Measurements from ENCODE around the gene C18orf63. TPM values are rescaled to one million over a fixed set of nuclear protein-coding genes. Genes with fewer than 3 reads are reported as not detected.

Gene C18orf63
- total and polyA plus RNA-seq, 4 donors, result not detected

DNA sequence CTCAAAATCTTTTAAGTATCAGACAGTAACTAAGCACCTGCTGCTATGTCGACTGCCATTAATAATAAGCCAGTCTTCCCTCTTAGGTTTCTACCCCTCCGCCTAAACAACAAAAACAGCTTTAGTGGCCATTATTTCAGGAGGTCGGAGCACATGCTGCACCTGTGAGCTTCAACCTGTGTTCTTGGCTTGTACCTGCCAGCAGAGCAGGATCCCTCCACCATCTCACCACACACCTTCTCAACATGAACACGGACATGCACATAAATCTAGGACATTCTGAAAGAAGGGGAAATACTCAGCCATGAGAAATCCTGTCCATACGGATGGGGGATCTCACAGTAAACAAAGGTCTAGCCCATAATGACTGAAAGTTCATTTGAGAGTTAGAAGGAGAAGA lies 27.6 kb upstream of the C18orf63 start:
- Histone ChIP-seq H3K9me3 (ENCODE audit: control insufficient read depth in 4 of 4, low read length in 3 of 4) (no peaks in the 10 kb centered on the region), H3K36me3 (ENCODE audit: control insufficient read depth in 4 of 4, insufficient read depth in 3 of 4, low read depth in 1 of 4, low read length in 3 of 4) (peaks cover 0 to 12% (median 2%) of the 10 kb centered on the region in 4 donors), H3K27me3 (ENCODE audit: control insufficient read depth in 4 of 4, insufficient read depth in 4 of 4, low read length in 3 of 4) (no peaks in the 10 kb centered on the region), H3K27ac (ENCODE audit: low read depth in 1 of 2, low read length in 2 of 2) (peak overlapping the region; percentile 82 to 83), H3K4me3 (ENCODE audit: low read depth in 1 of 3, low read length in 3 of 3) (peak overlapping the region; percentile 84 to 98 (median 86)), H3K9ac (ENCODE audit: low read depth in 1 of 2, low read length in 2 of 2) (peak overlapping the region; percentile 82 to 89), H3K4me1 (ENCODE audit: control insufficient read depth in 4 of 4, insufficient read depth in 4 of 4, low read length in 3 of 4) (peaks cover 4 to 60% (median 34%) of the 10 kb centered on the region in 4 donors)
- 38% methylated on average over 5 of the region's 5 CpGs for WGBS
- TF ChIP-seq HNF4G (IDR thresholded peaks at IDR 0.05), result no peak
- TF ChIP-seq TAF1 (conservative IDR thresholded peaks at IDR 0.05), result no peak
- TF ChIP-seq SP1 (IDR thresholded peaks at IDR 0.05), result no peak
- TF ChIP-seq, protein P1, sequence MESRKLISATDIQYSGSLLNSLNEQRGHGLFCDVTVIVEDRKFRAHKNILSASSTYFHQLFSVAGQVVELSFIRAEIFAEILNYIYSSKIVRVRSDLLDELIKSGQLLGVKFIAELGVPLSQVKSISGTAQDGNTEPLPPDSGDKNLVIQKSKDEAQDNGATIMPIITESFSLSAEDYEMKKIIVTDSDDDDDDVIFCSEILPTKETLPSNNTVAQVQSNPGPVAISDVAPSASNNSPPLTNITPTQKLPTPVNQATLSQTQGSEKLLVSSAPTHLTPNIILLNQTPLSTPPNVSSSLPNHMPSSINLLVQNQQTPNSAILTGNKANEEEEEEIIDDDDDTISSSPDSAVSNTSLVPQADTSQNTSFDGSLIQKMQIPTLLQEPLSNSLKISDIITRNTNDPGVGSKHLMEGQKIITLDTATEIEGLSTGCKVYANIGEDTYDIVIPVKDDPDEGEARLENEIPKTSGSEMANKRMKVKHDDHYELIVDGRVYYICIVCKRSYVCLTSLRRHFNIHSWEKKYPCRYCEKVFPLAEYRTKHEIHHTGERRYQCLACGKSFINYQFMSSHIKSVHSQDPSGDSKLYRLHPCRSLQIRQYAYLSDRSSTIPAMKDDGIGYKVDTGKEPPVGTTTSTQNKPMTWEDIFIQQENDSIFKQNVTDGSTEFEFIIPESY (IDR thresholded peaks at IDR 0.05), result no peak
- TF ChIP-seq RXRA (IDR thresholded peaks at IDR 0.05), result no peak
- TF ChIP-seq, protein P2, sequence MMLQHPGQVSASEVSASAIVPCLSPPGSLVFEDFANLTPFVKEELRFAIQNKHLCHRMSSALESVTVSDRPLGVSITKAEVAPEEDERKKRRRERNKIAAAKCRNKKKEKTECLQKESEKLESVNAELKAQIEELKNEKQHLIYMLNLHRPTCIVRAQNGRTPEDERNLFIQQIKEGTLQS (IDR thresholded peaks at IDR 0.05), result no peak
- no peak for TF ChIP-seq JUND (IDR thresholded peaks at IDR 0.05)
- peak; percentile 54 for TF ChIP-seq YY1 (IDR thresholded peaks at IDR 0.05)
- TF ChIP-seq, protein P3, sequence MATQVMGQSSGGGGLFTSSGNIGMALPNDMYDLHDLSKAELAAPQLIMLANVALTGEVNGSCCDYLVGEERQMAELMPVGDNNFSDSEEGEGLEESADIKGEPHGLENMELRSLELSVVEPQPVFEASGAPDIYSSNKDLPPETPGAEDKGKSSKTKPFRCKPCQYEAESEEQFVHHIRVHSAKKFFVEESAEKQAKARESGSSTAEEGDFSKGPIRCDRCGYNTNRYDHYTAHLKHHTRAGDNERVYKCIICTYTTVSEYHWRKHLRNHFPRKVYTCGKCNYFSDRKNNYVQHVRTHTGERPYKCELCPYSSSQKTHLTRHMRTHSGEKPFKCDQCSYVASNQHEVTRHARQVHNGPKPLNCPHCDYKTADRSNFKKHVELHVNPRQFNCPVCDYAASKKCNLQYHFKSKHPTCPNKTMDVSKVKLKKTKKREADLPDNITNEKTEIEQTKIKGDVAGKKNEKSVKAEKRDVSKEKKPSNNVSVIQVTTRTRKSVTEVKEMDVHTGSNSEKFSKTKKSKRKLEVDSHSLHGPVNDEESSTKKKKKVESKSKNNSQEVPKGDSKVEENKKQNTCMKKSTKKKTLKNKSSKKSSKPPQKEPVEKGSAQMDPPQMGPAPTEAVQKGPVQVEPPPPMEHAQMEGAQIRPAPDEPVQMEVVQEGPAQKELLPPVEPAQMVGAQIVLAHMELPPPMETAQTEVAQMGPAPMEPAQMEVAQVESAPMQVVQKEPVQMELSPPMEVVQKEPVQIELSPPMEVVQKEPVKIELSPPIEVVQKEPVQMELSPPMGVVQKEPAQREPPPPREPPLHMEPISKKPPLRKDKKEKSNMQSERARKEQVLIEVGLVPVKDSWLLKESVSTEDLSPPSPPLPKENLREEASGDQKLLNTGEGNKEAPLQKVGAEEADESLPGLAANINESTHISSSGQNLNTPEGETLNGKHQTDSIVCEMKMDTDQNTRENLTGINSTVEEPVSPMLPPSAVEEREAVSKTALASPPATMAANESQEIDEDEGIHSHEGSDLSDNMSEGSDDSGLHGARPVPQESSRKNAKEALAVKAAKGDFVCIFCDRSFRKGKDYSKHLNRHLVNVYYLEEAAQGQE (IDR thresholded peaks at IDR 0.05), result no peak
- TF ChIP-seq FOXA1 (IDR thresholded peaks at IDR 0.05), result no peak
- TF ChIP-seq, protein P4, sequence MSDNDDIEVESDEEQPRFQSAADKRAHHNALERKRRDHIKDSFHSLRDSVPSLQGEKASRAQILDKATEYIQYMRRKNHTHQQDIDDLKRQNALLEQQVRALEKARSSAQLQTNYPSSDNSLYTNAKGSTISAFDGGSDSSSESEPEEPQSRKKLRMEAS (IDR thresholded peaks at IDR 0.05), result peak; percentile 31
- TF ChIP-seq, protein P5, sequence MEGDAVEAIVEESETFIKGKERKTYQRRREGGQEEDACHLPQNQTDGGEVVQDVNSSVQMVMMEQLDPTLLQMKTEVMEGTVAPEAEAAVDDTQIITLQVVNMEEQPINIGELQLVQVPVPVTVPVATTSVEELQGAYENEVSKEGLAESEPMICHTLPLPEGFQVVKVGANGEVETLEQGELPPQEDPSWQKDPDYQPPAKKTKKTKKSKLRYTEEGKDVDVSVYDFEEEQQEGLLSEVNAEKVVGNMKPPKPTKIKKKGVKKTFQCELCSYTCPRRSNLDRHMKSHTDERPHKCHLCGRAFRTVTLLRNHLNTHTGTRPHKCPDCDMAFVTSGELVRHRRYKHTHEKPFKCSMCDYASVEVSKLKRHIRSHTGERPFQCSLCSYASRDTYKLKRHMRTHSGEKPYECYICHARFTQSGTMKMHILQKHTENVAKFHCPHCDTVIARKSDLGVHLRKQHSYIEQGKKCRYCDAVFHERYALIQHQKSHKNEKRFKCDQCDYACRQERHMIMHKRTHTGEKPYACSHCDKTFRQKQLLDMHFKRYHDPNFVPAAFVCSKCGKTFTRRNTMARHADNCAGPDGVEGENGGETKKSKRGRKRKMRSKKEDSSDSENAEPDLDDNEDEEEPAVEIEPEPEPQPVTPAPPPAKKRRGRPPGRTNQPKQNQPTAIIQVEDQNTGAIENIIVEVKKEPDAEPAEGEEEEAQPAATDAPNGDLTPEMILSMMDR (IDR thresholded peaks at IDR 0.05; ENCODE audit: low read depth, low read length, missing input control), result no peak
- TF ChIP-seq GABPA (IDR thresholded peaks at IDR 0.05 in 1 of 2, conservative IDR thresholded peaks at IDR 0.05 in 1 of 2), result no peak
- TF ChIP-seq RAD21 (IDR thresholded peaks at IDR 0.05), result no peak
- no peak for TF ChIP-seq NR2F2 (IDR thresholded peaks at IDR 0.05)
- no peak for TF ChIP-seq FOXA2 (IDR thresholded peaks at IDR 0.05)
- DNase-seq (ENCODE audit: low spot score), result no peak

DNA sequence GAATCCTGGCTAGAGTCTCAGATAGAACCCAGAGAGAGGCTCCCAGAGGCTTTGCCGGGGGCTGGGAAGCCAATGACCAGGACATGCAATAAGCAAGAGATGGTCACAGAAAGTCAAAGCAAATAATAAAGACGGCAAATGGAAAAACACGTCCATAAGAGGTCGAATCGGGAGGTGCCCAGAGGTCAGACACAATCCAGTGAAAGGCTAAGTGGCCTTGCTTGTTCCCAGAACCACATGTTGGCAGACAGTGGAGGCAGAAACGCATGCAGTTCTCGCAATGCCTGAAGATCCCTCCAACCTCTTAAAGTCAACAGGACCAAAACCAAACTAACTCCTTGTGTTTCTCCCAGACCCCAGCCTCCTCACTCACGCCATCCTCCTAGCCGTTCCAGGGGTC lies 26.9 kb upstream of the C18orf63 start:
- Histone ChIP-seq H3K27me3 (ENCODE audit: control insufficient read depth in 4 of 4, insufficient read depth in 4 of 4, low read length in 3 of 4) (no peaks in the 10 kb centered on the region), H3K27ac (ENCODE audit: low read depth in 1 of 2, low read length in 2 of 2) (peak overlapping the region; percentile 82 to 83), H3K36me3 (ENCODE audit: control insufficient read depth in 4 of 4, insufficient read depth in 3 of 4, low read depth in 1 of 4, low read length in 3 of 4) (peaks cover 0 to 8% (median 2%) of the 10 kb centered on the region in 4 donors), H3K4me3 (ENCODE audit: low read depth in 1 of 3, low read length in 3 of 3) (peak overlapping the region; percentile 84 to 98 (median 86)), H3K9ac (ENCODE audit: low read depth in 1 of 2, low read length in 2 of 2) (peak overlapping the region; percentile 82 to 89), H3K4me1 (ENCODE audit: control insufficient read depth in 4 of 4, insufficient read depth in 4 of 4, low read length in 3 of 4) (peaks cover 2 to 53% (median 27%) of the 10 kb centered on the region in 4 donors), H3K9me3 (ENCODE audit: control insufficient read depth in 4 of 4, low read length in 3 of 4) (no peaks in the 10 kb centered on the region)
- DNase-seq (ENCODE audit: low spot score), result no peak
- WGBS, result 29% methylated on average over 9 of the region's 9 CpGs
- TF ChIP-seq RXRA (IDR thresholded peaks at IDR 0.05), result peak; percentile 44 to 83
- no peak for TF ChIP-seq GABPA (IDR thresholded peaks at IDR 0.05 in 1 of 2, conservative IDR thresholded peaks at IDR 0.05 in 1 of 2)
- TF ChIP-seq FOXA1 (IDR thresholded peaks at IDR 0.05), result no peak
- TF ChIP-seq, protein P5 (IDR thresholded peaks at IDR 0.05; ENCODE audit: low read depth, low read length, missing input control), result no peak
- peak in 1 of 2 donors; percentile 32 for TF ChIP-seq RAD21 (IDR thresholded peaks at IDR 0.05)
- TF ChIP-seq, protein P4 (IDR thresholded peaks at IDR 0.05), result peak; percentile 33
- TF ChIP-seq HNF4G (IDR thresholded peaks at IDR 0.05), result no peak
- peak; percentile 60 for TF ChIP-seq SP1 (IDR thresholded peaks at IDR 0.05)
- TF ChIP-seq, protein P3 (IDR thresholded peaks at IDR 0.05), result no peak
- TF ChIP-seq HNF4A (conservative IDR thresholded peaks at IDR 0.05), result peak; percentile 13 to 34
- TF ChIP-seq TAF1 (conservative IDR thresholded peaks at IDR 0.05), result peak; percentile 87

Measured in liver (tissue), 9 donors.